A673 (cell line): ENCODE results near the gene CAMTA2. TPM values are rescaled to one million over a fixed set of nuclear protein-coding genes. Genes with fewer than 3 reads are reported as not detected.

ENCODE experiments used
- BruUV-seq: library from RNA; stranded (reverse); fragments of 400-500 nt; replicated peaks from 2 replicates; lab custom pipeline; 2021; lab: Mats Ljungman, UMichigan
- CTCF ChIA-PET: fragments of 300-600 bp; sonication (Branson Sonifier 250); formaldehyde crosslinking; loops from one replicate; lab custom pipeline; 2022; ENCODE audit warnings: antibody characterized with exemption; lab: Charles Lee
- POLR2A ChIA-PET: fragments of 300-600 bp; sonication (Branson Sonifier 250); formaldehyde crosslinking; loops from one replicate; lab custom pipeline; 2022; ENCODE audit warnings: antibody characterized with exemption; ENCODE audit not compliant: low non-redundant PET; lab: Charles Lee
- DNase-seq: peaks from one replicate; pipeline ENCODE4 v3.0.0-alpha.2; 2015; ENCODE audit warnings: low spot score
- H3K27ac ChIP-seq: fragments of 200-600 bp; sonication (generic); 2 replicates; pipeline ENCODE4 v1.5.1; 2016; ENCODE audit warnings: mixed run types, low read depth, mild to moderate bottlenecking, mixed read lengths, antibody characterized with exemption, low read length; ENCODE audit not compliant: poor library complexity, severe bottlenecking
- H3K27me3 ChIP-seq: fragments of 200-600 bp; sonication (generic); replicated peaks from 2 replicates; pipeline ENCODE4 v1.6.1; 2017; ENCODE audit warnings: mixed run types, low read depth, mild to moderate bottlenecking, mixed read lengths, antibody characterized with exemption, low read length; ENCODE audit not compliant: insufficient read depth, poor library complexity
- H3K36me3 ChIP-seq: fragments of 200-600 bp; sonication (generic); 2 replicates; pipeline ENCODE4 v1.6.1; 2016; ENCODE audit warnings: mixed run types, mild to moderate bottlenecking, mixed read lengths, antibody characterized with exemption, low read length; ENCODE audit not compliant: insufficient read depth, poor library complexity, severe bottlenecking
- H3K4me1 ChIP-seq: fragments of 200-600 bp; sonication (generic); 2 replicates; pipeline ENCODE4 v1.6.1; 2017; ENCODE audit warnings: mixed run types, mild to moderate bottlenecking, mixed read lengths, antibody characterized with exemption, low read length; ENCODE audit not compliant: insufficient read depth, poor library complexity, severe bottlenecking
- H3K4me3 ChIP-seq: fragments of 200-600 bp; sonication (generic); 2 replicates; pipeline ENCODE4 v1.5.1; 2016; ENCODE audit warnings: low read depth, mixed run types, mild to moderate bottlenecking, mixed read lengths, low read length; ENCODE audit not compliant: poor library complexity, severe bottlenecking
- H3K9me3 ChIP-seq: fragments of 200-600 bp; sonication (generic); 2 replicates; pipeline ENCODE4 v1.6.1; 2016; ENCODE audit warnings: mixed run types, low read depth, mild to moderate bottlenecking, mixed read lengths, antibody characterized with exemption, low read length; ENCODE audit not compliant: poor library complexity, severe bottlenecking
- CTCF ChIP-seq: fragments of 300-800, 200-600 bp; sonication (generic); conservative IDR thresholded peaks from 2 replicates; pipeline ENCODE4 v1.5.1; 2017; ENCODE audit warnings: low read depth, mild to moderate bottlenecking, antibody characterized with exemption, low read length, moderate library complexity, mixed read lengths
- EZH2 ChIP-seq: fragments of 200-600 bp; sonication (generic); IDR thresholded peaks from 2 replicates; pipeline ENCODE4 v1.6.1; 2017; ENCODE audit warnings: borderline replicate concordance, low read depth, mild to moderate bottlenecking, mixed read lengths, antibody characterized with exemption, low read length; ENCODE audit not compliant: poor library complexity, severe bottlenecking
- intact Hi-C: fragments of 100-400 bp; cut with micrococcal nuclease; formaldehyde crosslinking; loops from one replicate; pipeline ENCODE4 v1.10.0; 2022; ENCODE audit not compliant: unreplicated experiment
- total RNA-seq: library from RNA; stranded (reverse); gene quantifications from 2 replicates; pipeline ENCODE4 v1.2.3, GENCODE V29; 2021

The CAMTA2 gene
- total RNA-seq, 1 experiment from 2014 or later, result 16.3 TPM

- POLR2A ChIA-PET, result no interaction called here
- no TSS peak for BruUV-seq
- H3K27me3 ChIP-seq, result no peaks in the 10 kb centered on the region
- peaks cover 2% of the 10 kb centered on the region for H3K36me3 ChIP-seq
- no peaks in the 10 kb centered on the region for H3K9me3 ChIP-seq
- H3K4me3 ChIP-seq, result no peak overlapping the region
- H3K27ac ChIP-seq, result no peak overlapping the region
- peaks cover 4% of the 10 kb centered on the region for H3K4me1 ChIP-seq
- intact Hi-C loops, result no loop called here
- no peak for DNase-seq
- no peak for TF ChIP-seq CTCF
- no peak for TF ChIP-seq EZH2
- CTCF ChIA-PET, result interaction anchor here (0.6 kb wide), 1 partner anchor 819 kb away, joined by 9 read pairs; no protein-coding TSS in a partner anchor
Measured at GRCh38 chr17:5027299-5027698, 39.8 kb upstream of the CAMTA2 start.

GRCh38 chr17:5024604-5025003, 37.1 kb upstream of the CAMTA2 start:
- H3K9me3 ChIP-seq, result no peaks in the 10 kb centered on the region
- BruUV-seq, result no TSS peak
- CTCF ChIA-PET, result interaction anchor here (0.6 kb wide), 1 partner anchor 10 kb away, joined by 3 read pairs; no protein-coding TSS in a partner anchor

GRCh38 chr17:5023588-5024147, 36.2 kb upstream of the CAMTA2 start:
- ChIA-PET POLR2A (no interaction called here), CTCF (no interaction called here)
- Histone ChIP-seq H3K4me3 (no peak overlapping the region), H3K9me3 (no peaks in the 10 kb centered on the region), H3K27me3 (no peaks in the 10 kb centered on the region), H3K4me1 (no peaks in the 10 kb centered on the region), H3K36me3 (peaks cover 7% of the 10 kb centered on the region), H3K27ac (no peak overlapping the region)
- TF ChIP-seq EZH2, result no peak
- TF ChIP-seq CTCF, result no peak
- BruUV-seq, result no TSS peak
- intact Hi-C loops, result no loop called here
- DNase-seq, result no peak

More at GRCh38 chr17:5024604-5025003, 37.1 kb upstream of the CAMTA2 start:
- POLR2A ChIA-PET, result no interaction called here
- no peak overlapping the region for H3K27ac ChIP-seq
- TF ChIP-seq CTCF, result no peak
- no peak for TF ChIP-seq EZH2
- H3K27me3 ChIP-seq, result no peaks in the 10 kb centered on the region
- no peak overlapping the region for H3K4me3 ChIP-seq
- peaks cover 7% of the 10 kb centered on the region for H3K36me3 ChIP-seq
- intact Hi-C loops, result no loop called here
- no peaks in the 10 kb centered on the region for H3K4me1 ChIP-seq
- no peak for DNase-seq
